ENCODE measurements around the gene ERC1. TPM values are rescaled to one million over a fixed set of nuclear protein-coding genes. Genes with fewer than 3 reads are reported as not detected.

ERC1 gene
- total and polyA plus RNA-seq, 2 donors (not counting 3 experiments of a cell fraction or from before 2014, with no cell fraction given) = 11.7 to 66.1 TPM

- H3K36me3 ChIP-seq (ENCODE audit: control insufficient read depth in 2 of 2, extremely low read depth in 1 of 2, insufficient read depth in 2 of 2, low read length in 2 of 2) = no peaks in the 10 kb centered on the region
- H3K27me3 ChIP-seq (ENCODE audit: control insufficient read depth in 2 of 2, insufficient read depth in 2 of 2, low read length in 2 of 2) = no peaks in the 10 kb centered on the region
- no peak overlapping the region for H2AFZ ChIP-seq (ENCODE audit: low read depth, low read length)
- ChIA-PET POLR2A (no interaction called here), CTCF (interaction anchor here (0.6 kb wide), 1 partner anchor 17 kb away, joined by 5 read pairs; no protein-coding TSS in a partner anchor)
- no peak overlapping the region for H3K27ac ChIP-seq (ENCODE audit: insufficient read depth, low read depth, low read length)
- H3K9me1 ChIP-seq (replicated peaks; ENCODE audit: control insufficient read depth, extremely low read depth, insufficient read depth, low read length) = no peaks in the 10 kb centered on the region
- no peaks in the 10 kb centered on the region for H3K9me3 ChIP-seq (replicated peaks; ENCODE audit: control insufficient read depth, insufficient read depth, low read length)
- no peaks in the 10 kb centered on the region for H4K20me1 ChIP-seq (replicated peaks; ENCODE audit: control insufficient read depth, extremely low read depth, insufficient read depth, low read length)
- TF ChIP-seq MYC (IDR thresholded peaks at IDR 0.05; ENCODE audit: low read depth, low read length) (no peak), EZH2 (IDR thresholded peaks at IDR 0.05; ENCODE audit: borderline replicate concordance, low read depth, low read length, severe bottlenecking) (no peak), CTCF (IDR thresholded peaks at IDR 0.05; ENCODE audit: extremely low read depth in 1 of 2, insufficient read depth in 1 of 2, low read depth in 1 of 2, low read length in 2 of 2) (no peak), MAX (IDR thresholded peaks at IDR 0.05; ENCODE audit: insufficient read depth, insufficient read length) (no peak), POLR2A (IDR thresholded peaks at IDR 0.05; ENCODE audit: low read depth, low read length) (no peak), GATA2 (IDR thresholded peaks at IDR 0.05; ENCODE audit: insufficient read depth, insufficient read length, low read depth, low read length) (no peak), FOS (IDR thresholded peaks at IDR 0.05; ENCODE audit: borderline replicate concordance, insufficient read depth, low read length) (no peak), POLR2AphosphoS5 (IDR thresholded peaks at IDR 0.05; ENCODE audit: insufficient read depth, low read depth, low read length) (no peak), JUN (IDR thresholded peaks at IDR 0.05; ENCODE audit: borderline replicate concordance, insufficient read depth, insufficient read length, low read depth) (no peak)
- no TSS peak for BruUV-seq (replicated peaks)
- H3K4me1 ChIP-seq (ENCODE audit: control insufficient read depth, extremely low read depth, insufficient read depth, low read length) = peaks cover 8% of the 10 kb centered on the region
- no peak for DNase-seq (ENCODE audit: low read depth, low spot score)
- no peak overlapping the region for H3K4me3 ChIP-seq (replicated peaks in 1 of 3; ENCODE audit: insufficient read depth in 1 of 3, low read depth in 1 of 3, low read length in 3 of 3)
- no peak overlapping the region for H3K9ac ChIP-seq (replicated peaks; ENCODE audit: extremely low read depth, insufficient read depth, low read length)
- intact Hi-C loops (cut with micrococcal nuclease) = no loop called here
- H3K4me2 ChIP-seq (ENCODE audit: insufficient read depth, low read length) = no peak overlapping the region
- H3K79me2 ChIP-seq (ENCODE audit: control insufficient read depth, insufficient read depth, low read length) = no peaks in the 10 kb centered on the region
- FAIRE-seq = no peak
- dilution Hi-C loops (cut with MboI; ENCODE audit: extremely low pct_ligation_motif_present, low sequenced_read_pairs) = no loop called here
Measured at GRCh38 chr12:1350934-1351240, 359.9 kb downstream of the ERC1 start.
